Endometrium (tissue), 2 donors: ENCODE measurements around the gene FOXO6.
"Not testable (repeated sequence)": the region's sequence is repeated elsewhere in the genome, so short reads cannot be mapped to it uniquely, and the experiment has no call there.

Experiments
- FAIRE-seq: peaks from 2 replicates; lab custom pipeline; 2012; peaks lifted over from hg19 to GRCh38; lab: Jason Lieb, UNC
- donor health status: control.
- donor health status: control.

The FOXO6 gene

DNA sequence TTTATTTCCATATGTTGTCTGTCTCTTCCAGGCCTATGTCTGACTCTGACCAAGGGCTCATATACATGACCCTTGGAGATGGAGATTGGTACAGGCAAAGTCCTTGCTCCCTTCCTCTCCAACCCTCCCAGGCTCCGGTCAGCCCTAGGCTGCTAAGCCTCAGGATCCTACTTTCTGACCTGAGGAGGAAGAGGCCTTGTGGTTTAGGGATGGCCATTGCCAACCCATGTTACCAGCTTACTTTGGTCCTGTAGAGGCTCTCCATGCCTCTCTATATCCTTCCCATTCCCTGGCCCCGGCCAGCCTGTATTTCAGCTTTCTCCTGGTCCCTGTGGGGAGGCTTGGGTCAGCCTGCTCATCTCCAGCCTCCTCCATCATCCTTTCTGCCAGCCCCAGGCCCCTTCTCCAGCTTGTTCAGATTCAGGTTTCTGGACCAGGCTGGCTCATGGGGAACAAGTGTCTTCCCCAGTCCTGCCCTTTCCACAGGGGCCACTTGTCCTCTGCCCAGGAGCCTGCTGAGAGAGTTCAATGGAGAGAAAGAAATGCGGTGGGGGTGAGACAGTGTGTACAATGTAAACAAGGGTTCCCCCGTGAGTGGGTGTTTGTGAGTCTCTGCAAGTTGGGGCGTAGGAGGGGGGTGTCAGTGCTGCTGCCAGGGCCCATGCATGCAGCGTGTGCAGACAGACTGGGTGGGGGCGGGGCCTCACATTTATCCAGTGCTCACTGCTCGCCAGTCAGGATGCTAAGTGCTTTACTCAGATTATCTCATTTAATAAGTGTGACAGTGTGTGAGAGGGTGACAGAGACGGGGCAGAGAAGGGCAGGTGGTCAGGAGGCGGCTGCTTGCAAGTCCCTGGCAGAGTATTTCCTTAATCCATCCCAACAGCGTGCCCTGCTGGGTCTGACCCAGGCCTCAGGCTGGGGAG is 31.3 kb upstream of the FOXO6 start:
- FAIRE-seq = no peak

DNA sequence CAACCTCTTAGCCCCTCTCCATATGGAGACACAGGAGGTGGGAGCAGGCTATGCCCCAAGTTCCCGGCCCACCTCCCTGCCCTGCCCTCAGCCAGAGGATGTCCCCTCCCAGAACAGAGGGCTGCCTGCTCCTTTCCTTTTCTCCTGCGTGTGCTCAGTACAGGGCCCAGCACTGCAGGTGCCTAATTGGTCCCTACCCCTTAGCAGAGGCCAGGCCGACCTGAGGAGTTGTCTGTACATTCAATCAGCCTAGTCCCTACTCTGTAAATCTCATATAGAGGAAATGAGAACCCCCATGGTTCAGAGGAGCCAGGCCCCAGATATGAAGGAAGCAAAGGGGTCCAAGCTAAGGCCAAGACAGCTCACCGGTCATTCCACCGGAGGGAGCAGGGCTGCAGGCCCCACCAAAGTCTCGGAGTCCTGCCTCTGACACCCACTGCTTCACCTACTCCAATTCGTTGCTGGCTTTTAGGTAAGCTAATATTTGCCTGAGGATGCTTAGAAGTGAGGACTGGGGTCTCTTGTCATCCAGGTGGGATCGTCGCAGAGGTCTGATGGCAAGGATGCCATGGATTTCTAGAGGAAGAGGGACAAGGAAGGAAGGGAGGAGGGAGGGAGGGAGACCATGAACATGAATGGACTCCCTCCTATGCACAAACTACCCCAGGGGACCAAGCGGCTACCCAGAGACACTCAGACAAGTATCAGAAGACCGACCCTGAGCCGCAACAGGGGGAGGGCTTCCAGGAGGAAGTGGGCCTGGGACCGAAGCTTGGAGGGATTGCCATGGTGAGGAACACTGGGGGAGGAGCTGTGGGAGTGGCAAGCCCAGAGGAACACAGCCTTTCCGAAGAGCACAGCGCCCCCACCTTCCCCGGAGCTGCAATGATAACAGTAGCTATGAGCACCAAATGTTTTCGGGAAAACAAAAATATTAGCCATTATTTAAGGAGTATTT is 30.4 kb upstream of the FOXO6 start:
- FAIRE-seq = no peak

DNA sequence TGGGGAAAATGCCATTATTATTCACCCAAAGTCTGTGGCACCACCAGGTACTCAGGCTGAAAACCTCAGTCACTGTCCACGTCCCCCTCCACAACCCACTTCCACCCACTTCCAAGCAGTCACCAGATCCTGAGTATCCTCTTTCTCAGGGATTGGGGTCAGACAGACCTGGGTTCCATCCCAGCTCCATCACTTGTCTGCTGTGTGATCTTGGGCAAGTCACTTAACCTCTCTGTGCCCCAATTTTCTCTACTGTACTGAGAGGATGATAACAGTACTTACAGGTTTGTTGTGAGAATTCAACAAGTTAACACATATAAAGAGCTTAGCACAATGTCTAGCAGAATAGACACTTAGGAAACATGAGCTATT is 29.7 kb upstream of the FOXO6 start:
- no peak for FAIRE-seq

DNA sequence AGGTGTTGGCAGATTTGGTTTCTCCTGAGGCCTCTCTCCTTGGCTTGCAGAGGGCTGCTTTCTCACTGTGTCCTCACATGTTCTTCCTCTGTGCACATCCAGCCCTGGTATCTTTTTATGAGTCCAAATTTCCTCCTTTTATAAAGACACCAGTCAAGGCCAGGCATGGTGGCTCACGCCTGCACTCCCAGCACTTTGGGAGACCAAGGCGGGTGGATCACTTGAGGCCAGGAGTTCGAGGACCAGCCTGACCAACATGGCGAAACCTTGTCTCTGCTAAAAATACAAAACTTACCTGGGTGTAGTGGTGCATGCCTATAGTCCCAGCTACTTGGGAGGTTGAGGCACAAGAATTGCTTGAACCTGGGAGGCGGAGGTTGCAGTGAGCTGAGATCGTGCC is 29.1 kb upstream of the FOXO6 start:
- not testable (repeated sequence) for FAIRE-seq

DNA sequence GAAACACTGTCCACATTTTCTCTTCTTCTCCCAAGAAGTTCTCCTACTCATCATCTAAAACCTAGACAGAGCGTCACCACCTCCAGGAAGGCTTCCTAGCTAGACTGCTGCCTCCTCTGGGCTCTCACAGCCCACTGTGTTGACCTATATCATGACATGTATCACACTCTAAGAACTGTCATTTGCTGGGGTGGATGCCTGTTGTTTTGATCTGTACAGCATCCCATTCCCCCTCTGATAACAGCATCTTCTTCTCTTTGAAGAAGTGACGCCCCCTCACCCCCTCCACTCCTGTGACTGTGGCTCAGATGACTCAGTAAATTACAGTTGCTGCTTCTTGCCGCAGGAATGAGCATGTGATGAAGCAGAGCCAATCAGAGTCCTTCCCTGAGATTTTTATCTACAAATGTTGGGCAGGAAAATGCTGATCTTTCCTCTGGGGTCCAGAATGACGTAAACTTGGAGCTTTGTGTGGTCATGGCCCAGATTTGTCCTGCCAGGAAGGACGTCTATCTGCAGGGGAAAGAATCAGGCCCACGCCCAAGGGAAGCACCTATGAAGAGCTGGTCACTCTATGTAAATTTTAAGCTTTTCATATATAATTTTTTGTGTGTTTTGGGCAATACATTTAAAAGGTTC is 28.0 kb upstream of the FOXO6 start:
- no peak for FAIRE-seq

- FAIRE-seq = no peak
These were observed 22.4 kb upstream of the FOXO6 start for GRCh38 chr1:41338820-41339219.

DNA sequence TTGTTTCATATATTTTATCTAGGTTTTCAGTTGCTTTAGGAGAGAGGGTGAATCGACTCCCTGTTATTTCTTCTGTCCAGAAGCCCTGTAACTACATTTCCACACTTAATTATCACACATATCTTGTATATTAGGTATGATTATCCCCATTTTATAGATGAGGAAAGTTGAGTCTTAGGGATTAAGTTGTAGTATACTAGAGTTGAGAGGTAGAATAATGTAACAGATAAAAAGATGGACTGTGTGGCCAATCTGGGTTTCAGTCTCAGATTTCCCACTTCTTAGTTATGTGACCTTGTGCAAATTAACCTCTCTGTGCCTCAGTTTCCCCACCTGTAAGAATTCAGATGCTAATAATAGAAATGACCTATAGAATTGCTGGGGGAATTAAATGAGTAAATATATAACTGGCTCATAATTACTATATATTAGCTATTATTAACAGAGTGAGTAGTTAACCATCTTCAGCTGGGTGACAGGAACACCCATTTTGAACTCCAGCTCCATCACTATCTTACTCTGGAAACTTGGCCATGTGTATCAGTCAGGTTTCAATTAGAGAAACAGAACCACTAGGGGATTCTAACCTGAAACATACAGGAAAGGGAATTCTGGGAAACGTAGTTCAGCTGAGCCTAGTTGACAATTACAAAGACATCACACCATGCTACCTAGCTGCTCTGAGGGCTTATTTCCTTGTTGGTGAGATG is 20.4 kb upstream of the FOXO6 start:
- FAIRE-seq = no peak

- no peak for FAIRE-seq
These were observed 19.9 kb upstream of the FOXO6 start for GRCh38 chr1:41341365-41341683.

- no peak for FAIRE-seq
These were observed 19.3 kb upstream of the FOXO6 start for GRCh38 chr1:41341772-41342562.

- no peak for FAIRE-seq
These were observed 18.4 kb upstream of the FOXO6 start for GRCh38 chr1:41342774-41343355.

DNA sequence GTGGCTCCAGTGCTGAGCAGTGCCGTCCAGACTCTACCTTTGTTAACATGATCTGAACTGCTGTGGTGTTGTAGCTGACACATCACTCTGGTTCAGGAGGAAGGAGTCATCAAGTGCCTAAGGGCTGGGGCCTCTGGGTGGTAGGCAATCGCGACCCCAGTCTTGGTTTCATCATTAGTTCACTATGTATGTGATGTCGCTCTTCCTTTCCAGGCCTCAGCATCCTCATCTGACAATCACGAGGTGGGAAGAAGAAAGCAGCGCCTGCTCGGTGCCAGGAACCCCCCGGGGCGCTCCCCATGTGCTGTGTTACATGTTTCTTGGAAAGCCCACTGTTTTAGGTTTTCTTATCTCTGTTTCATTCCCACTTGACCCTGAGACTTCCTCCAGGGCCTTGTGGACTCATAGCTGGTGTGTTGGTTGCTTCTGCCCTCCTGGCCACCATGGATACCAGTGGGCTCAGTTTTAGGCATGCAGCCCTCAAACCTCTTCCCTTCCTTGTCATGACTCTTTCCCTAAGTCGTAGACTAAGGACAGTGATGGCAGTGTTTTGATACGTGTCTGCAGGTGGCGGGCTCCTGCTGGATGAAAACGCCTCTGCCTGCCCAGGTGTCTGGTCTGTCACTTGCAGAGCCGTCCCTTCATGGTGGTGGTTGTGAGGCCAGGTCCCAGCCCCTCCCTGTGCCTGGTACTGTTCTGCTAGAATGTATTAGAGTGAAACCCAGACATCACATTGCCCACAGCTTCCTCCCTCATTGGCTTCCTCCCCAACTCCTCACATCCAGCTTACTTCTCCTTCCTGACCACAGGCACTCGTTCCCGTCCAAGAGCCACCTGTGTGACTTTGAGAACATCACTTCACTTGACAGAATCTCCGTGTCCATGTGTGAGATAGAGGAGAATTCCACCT is 17.2 kb upstream of the FOXO6 start:
- FAIRE-seq = no peak

DNA sequence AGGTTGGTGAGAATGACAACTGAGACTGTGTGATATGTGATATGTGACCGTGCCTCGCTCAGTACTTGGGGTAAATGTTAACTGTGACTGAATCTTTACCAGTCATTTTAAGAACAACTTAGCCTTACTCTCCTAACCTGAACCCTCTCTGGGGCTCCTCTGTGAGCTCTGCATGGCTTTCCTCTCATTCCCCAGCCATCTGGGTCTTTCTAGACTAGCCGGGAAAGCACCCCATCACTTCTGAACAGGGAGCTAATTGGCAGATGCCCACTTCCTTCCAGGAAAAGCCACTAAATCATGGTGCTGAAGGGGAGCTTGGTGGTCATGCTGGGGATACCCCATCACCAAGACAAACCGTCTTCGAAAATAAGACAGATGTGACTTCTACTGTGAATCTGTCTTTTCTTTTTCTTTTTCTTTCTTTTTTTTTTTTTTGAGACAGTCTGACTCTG is 16.5 kb upstream of the FOXO6 start:
- FAIRE-seq = no peak

GRCh38 chr1:41345434-41346075 is 15.7 kb upstream of the FOXO6 start:
- no peak for FAIRE-seq

DNA sequence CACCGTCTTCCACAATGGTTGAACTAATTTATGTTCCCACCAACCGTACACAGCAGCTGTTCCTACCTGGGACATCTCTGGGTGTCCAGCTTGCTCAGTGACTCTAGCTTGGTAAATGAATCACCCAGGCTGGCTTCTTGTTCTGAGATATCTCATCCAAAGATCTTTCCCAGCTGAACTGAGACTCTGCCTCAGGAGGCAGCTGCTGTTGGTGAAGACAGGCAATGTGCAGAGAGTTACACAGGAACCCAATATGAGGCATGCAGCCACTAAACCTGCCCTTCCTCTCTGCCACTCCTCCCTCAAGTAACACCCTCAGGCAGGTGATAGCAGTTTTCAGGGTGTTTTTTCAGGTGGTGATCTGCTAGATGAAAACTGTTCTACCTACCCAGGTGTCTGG is 14.0 kb upstream of the FOXO6 start:
- FAIRE-seq = no peak

DNA sequence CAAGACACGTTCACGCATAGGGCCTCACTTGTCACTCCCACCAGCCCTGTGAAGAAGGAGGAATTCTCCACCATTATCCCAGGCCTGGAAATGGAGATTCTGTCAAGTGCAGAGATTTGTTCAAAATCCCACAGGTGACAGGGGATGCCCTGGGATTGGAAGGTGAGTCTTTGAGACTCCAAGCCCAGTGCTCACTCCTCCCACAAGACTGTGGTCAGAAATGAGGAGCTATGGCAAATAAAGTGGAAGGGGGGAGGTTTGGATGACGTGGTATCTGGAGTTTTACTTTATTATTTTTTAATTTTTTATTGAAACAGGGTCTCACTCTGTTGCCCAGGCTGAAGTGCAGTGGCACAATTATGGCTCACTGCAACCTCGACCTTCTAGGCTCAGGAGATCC is 12.8 kb upstream of the FOXO6 start:
- FAIRE-seq = no peak

DNA sequence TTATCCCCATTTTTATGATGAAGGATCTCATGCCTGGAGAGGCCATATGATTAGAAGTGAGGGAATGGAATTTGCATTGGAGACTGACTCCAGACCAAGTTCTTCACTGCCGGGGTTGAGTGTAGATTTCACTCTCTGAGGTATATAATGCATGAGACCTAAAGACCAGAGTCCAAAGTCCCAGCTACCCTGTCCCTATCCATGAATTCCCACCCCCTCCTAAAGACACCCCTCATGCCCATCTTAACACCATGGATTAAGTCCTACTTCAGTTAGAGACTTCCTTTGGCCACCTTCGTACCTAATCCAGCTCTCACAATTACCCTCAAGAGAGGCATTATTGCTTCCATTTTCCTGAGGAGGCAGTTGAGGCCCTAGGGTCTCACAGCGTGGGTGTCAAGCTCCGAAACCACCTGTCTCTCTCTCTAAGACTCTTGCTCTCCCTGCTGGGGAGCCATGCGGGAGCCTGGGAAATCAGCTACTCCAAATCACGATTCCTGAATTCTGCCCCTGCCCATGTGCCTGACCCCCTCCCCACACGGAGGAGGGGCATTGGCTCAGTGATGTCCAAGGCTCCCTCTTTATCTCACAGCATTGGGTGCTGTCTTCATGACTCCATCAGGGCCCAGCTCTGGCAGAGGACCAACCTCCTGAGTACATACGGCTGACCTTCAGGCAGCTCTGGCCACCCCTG is 11.7 kb upstream of the FOXO6 start:
- FAIRE-seq = no peak

- no peak for FAIRE-seq
These were observed 11.2 kb upstream of the FOXO6 start for GRCh38 chr1:41350055-41350378.

- no peak for FAIRE-seq
These were observed 9.7 kb upstream of the FOXO6 start for GRCh38 chr1:41351262-41352151.
